Epithelial cell of proximal tubule (primary cell): ENCODE measurements around the gene C3orf85. TPM values are rescaled to one million over a fixed set of nuclear protein-coding genes. Genes with fewer than 3 reads are reported as not detected.

ENCODE experiments used
- DNase-seq: peaks from one replicate; pipeline ENCODE4 v3.0.0-alpha.2; 2011; ENCODE audit warnings: low read depth
- H3K4me3 ChIP-seq: 2 replicates; pipeline ENCODE4 v1.5.1; 2011; ENCODE audit warnings: low read depth, mild to moderate bottlenecking, low read length
- total RNA-seq: library from RNA; depleted of rRNA; stranded (reverse); fragments of >200 nt; gene quantifications from 2 replicates; pipeline ENCODE4 v1.2.3, GENCODE V29; 2015
- TF ChIP-seq, protein P1 (sequence below): conservative IDR thresholded peaks from 2 replicates; pipeline ENCODE4 v1.5.1; 2012; ENCODE audit warnings: low read depth, mild to moderate bottlenecking, low read length

Gene C3orf85
- total RNA-seq, 1 donor from 2014 or later, result not detected

GRCh38 chr3:109143646-109144045, 7.1 kb downstream of the C3orf85 start:
- DNase-seq, result no peak
- H3K4me3 ChIP-seq, result no peak overlapping the region
- TF ChIP-seq, protein P1, sequence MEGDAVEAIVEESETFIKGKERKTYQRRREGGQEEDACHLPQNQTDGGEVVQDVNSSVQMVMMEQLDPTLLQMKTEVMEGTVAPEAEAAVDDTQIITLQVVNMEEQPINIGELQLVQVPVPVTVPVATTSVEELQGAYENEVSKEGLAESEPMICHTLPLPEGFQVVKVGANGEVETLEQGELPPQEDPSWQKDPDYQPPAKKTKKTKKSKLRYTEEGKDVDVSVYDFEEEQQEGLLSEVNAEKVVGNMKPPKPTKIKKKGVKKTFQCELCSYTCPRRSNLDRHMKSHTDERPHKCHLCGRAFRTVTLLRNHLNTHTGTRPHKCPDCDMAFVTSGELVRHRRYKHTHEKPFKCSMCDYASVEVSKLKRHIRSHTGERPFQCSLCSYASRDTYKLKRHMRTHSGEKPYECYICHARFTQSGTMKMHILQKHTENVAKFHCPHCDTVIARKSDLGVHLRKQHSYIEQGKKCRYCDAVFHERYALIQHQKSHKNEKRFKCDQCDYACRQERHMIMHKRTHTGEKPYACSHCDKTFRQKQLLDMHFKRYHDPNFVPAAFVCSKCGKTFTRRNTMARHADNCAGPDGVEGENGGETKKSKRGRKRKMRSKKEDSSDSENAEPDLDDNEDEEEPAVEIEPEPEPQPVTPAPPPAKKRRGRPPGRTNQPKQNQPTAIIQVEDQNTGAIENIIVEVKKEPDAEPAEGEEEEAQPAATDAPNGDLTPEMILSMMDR, result no peak

GRCh38 chr3:109149078-109149477, 12.6 kb downstream of the C3orf85 start:
- TF ChIP-seq, protein P1, result no peak
- no peak overlapping the region for H3K4me3 ChIP-seq
- no peak for DNase-seq

GRCh38 chr3:109152320-109152719, 15.8 kb downstream of the C3orf85 start:
- TF ChIP-seq, protein P1, result no peak
- no peak overlapping the region for H3K4me3 ChIP-seq
- DNase-seq, result no peak

DNA sequence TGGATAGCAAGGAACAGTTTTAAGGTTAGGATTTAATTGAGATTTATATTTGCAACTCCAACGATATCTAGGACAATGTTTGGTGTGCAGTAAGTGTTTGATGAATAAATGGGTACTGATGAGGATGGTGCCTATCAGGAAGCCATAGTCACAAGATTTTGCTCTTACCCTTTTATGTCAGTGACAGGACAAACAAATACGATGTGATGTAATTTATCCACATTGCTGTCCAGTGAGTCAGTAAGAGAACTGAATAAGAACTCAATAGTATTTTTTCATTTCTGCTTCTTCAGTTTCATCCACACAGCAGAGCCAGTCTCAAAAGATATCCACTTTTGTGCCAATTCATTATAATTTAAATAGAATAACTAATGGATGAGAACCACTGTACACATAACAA, 18.5 kb downstream of the C3orf85 start:
- DNase-seq, result no peak
- TF ChIP-seq, protein P1, result no peak
- no peak overlapping the region for H3K4me3 ChIP-seq

GRCh38 chr3:109155828-109156227, 19.3 kb downstream of the C3orf85 start:
- no peak overlapping the region for H3K4me3 ChIP-seq
- DNase-seq, result no peak
- TF ChIP-seq, protein P1, result peak; percentile 25

GRCh38 chr3:109161487-109162123, 25.1 kb downstream of the C3orf85 start:
- no peak for DNase-seq
- H3K4me3 ChIP-seq, result no peak overlapping the region

More at GRCh38 chr3:109161487-109162123, 25.1 kb downstream of the C3orf85 start:
- TF ChIP-seq, protein P1, result no peak
